Lung (tissue), 12 donors: ENCODE results near the gene HMGXB4. TPM values are rescaled to one million over a fixed set of nuclear protein-coding genes. Genes with fewer than 3 reads are reported as not detected.

Experiments
- ATAC-seq: fragments of 200-7000 bp; cut with Tn5 transposase; one replicate; pipeline ENCODE4 v1.9.1; 2020; ENCODE audit warnings: moderate number of reproducible peaks; ENCODE audit not compliant: insufficient read depth, low FRiP score
- DNase-seq, 3 donors: peaks; one replicate each; pipeline ENCODE4 v3.0.0-alpha.2; 2013 to 2017
- H3K27ac ChIP-seq, 2 donors: one replicate each; pipeline ENCODE4 v1.5.1; 2013; ENCODE audit warnings: mild to moderate bottlenecking in 2 of 2, moderate library complexity in 2 of 2, control low read depth in 1 of 2, inconsistent platforms in 1 of 2, low read depth in 1 of 2, low read length in 1 of 2
- H3K27me3 ChIP-seq, 3 donors: one replicate each; pipeline ENCODE4 v1.5.1; 2013; ENCODE audit warnings: low read length in 2 of 3; ENCODE audit not compliant: control insufficient read depth in 3 of 3, insufficient read depth in 3 of 3
- H3K36me3 ChIP-seq, 4 donors: one replicate each; pipeline ENCODE4 v1.5.1; 2013; ENCODE audit warnings: low read length in 4 of 4, mild to moderate bottlenecking in 1 of 4, moderate library complexity in 1 of 4; ENCODE audit not compliant: control insufficient read depth in 4 of 4, insufficient read depth in 4 of 4
- H3K4me1 ChIP-seq, 5 donors: one replicate each; pipeline ENCODE4 v1.5.1; 2013; ENCODE audit warnings: low read length in 5 of 5, mild to moderate bottlenecking in 2 of 5, moderate library complexity in 1 of 5; ENCODE audit not compliant: control insufficient read depth in 5 of 5, insufficient read depth in 5 of 5
- H3K4me3 ChIP-seq: one replicate; pipeline ENCODE4 v1.5.1; 2013; ENCODE audit warnings: mild to moderate bottlenecking, control low read depth, moderate library complexity
- H3K9ac ChIP-seq, 2 donors: one replicate each; pipeline ENCODE4 v1.5.1; 2013; ENCODE audit warnings: low read length in 2 of 2, control low read depth in 1 of 2; ENCODE audit not compliant: insufficient read depth in 1 of 2
- H3K9me3 ChIP-seq, 4 donors: one replicate each; pipeline ENCODE4 v1.5.1; 2013; ENCODE audit warnings: low read length in 3 of 4, mild to moderate bottlenecking in 1 of 4, moderate library complexity in 1 of 4; ENCODE audit not compliant: control insufficient read depth in 4 of 4, insufficient read depth in 3 of 4
- CTCF ChIP-seq: IDR thresholded peaks from 2 replicates; pipeline ENCODE4 v1.5.1; 2012; ENCODE audit warnings: mild to moderate bottlenecking; ENCODE audit errors: control extremely low read depth, extremely low read depth
- WGBS, 2 donors: extraction: QIAGEN DNeasy Blood & Tissue Kit; methylation state at CpG; one replicate each; pipeline ENCODE4 v1.1.7; 2013; 5-methylcytosine and 5-hydroxymethylcytosine counted together
- polyA plus RNA-seq, 2 donors: library from polyadenylated mRNA; stranded (reverse); fragments of 200-250 nt; gene quantifications; one replicate each; pipeline ENCODE4 v1.2.1, GENCODE V29; 2013
- total RNA-seq, 2 donors: library from RNA; depleted of rRNA in 1 of 2; stranded (reverse); fragments of >200 nt in 1 of 2; gene quantifications; one replicate each; pipeline ENCODE4 v1.2.1, GENCODE V29; 2014 to 2021
- donor health status: control.
- donor health status: control.
- donor health status: Bipolar disorder and iron deficiency.
- donor health status: healthy.
- donor health status: DM: yes; HTN: yes; CAD: no.

HMGXB4 gene
- total and polyA plus RNA-seq, 4 donors: 7.6 to 24.5 (median 12.3) TPM

DNA sequence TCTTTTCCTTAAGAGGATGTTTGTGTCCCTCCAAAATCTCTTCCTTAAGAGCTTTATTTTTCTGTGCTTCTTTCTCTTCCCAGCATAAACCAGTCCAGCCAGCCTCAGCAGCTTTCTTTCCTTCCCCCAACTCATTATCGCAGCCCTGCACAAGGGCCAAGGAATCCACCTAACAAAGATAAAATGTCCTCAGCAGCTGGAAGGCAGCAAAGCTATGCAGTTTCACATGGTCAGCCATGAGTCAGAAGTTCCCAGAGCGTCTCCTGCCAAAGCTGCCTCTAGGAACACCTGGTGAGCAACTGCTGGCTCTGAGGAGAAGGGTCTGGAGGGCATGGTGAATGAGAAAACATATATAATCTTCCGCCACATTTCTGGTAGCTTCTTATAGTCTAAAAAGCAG lies 45.3 kb upstream of the HMGXB4 start:
- Histone ChIP-seq H3K9ac (no peak overlapping the region), H3K36me3 (no peaks in the 10 kb centered on the region), H3K9me3 (peaks cover 0 to 10% (median 0%) of the 10 kb centered on the region in 4 donors), H3K4me1 (peaks cover 0 to 2% (median 0%) of the 10 kb centered on the region in 5 donors), H3K27me3 (no peaks in the 10 kb centered on the region), H3K27ac (no peak overlapping the region), H3K4me3 (no peak overlapping the region)
- no peak for TF ChIP-seq CTCF
- no peak for DNase-seq
- WGBS, 2 donors: 66 to 84% methylated on average over 3 of the region's 3 CpGs
- ATAC-seq: no peak

DNA sequence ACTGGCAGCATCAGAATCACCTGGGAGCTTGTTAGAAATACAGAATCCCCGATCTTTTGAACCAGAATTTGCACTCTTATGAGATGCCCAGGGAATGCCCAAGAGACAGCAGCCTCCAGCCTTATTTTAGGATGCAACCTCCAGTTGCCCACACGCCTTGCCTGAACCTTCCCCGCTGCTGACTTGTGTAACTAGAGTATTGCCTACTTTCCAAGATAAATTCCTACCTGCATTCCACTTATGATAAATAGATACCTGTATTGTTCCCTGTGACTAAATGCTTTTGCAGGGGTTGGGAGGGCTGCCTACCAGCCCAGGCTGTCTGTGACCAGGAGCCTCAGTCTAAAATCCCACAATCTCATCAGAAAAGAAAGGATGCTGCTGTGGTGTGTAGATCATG lies 44.3 kb upstream of the HMGXB4 start:
- no peak overlapping the region for H3K9ac ChIP-seq
- H3K9me3 ChIP-seq: peaks cover 0 to 12% (median 0%) of the 10 kb centered on the region in 4 donors
- H3K27ac ChIP-seq: no peak overlapping the region
- H3K4me1 ChIP-seq: peaks cover 0 to 2% (median 0%) of the 10 kb centered on the region in 5 donors
- no peak for TF ChIP-seq CTCF
- no peaks in the 10 kb centered on the region for H3K36me3 ChIP-seq
- DNase-seq (no peak), ATAC-seq (no peak)
- H3K27me3 ChIP-seq: no peaks in the 10 kb centered on the region
- H3K4me3 ChIP-seq: no peak overlapping the region
- 83 to 89% methylated on average over 3 of the region's 3 CpGs for WGBS, 2 donors

GRCh38 chr22:35214968-35215367 lies 42.3 kb upstream of the HMGXB4 start:
- Histone ChIP-seq H3K9ac (no peak overlapping the region), H3K36me3 (no peaks in the 10 kb centered on the region), H3K9me3 (peaks cover 0 to 16% (median 0%) of the 10 kb centered on the region in 4 donors), H3K4me1 (peaks cover 0 to 2% (median 0%) of the 10 kb centered on the region in 5 donors), H3K27ac (no peak overlapping the region), H3K27me3 (no peaks in the 10 kb centered on the region), H3K4me3 (no peak overlapping the region)
- DNase-seq (no peak), ATAC-seq (no peak)
- no peak for TF ChIP-seq CTCF
- 88 to 93% methylated on average over 6 of the region's 6 CpGs for WGBS, 2 donors

GRCh38 chr22:35215993-35216392 lies 41.3 kb upstream of the HMGXB4 start:
- no peaks in the 10 kb centered on the region for H3K27me3 ChIP-seq
- H3K36me3 ChIP-seq: no peaks in the 10 kb centered on the region
- no peak for TF ChIP-seq CTCF
- no peak overlapping the region for H3K9ac ChIP-seq
- no peak overlapping the region for H3K27ac ChIP-seq
- H3K4me1 ChIP-seq: peaks cover 0 to 2% (median 0%) of the 10 kb centered on the region in 5 donors
- DNase-seq (no peak), ATAC-seq (no peak)
- no peak overlapping the region for H3K4me3 ChIP-seq
- H3K9me3 ChIP-seq: peaks cover 0 to 16% (median 0%) of the 10 kb centered on the region in 4 donors
- 52 to 64% methylated on average over 3 of the region's 3 CpGs for WGBS, 2 donors
